ENCODE measurements around the gene ADO. TPM values are rescaled to one million over a fixed set of nuclear protein-coding genes. Genes with fewer than 3 reads are reported as not detected.

ADO gene
- total and polyA plus RNA-seq, 2 of the 13 experiments (the other 11 are each of a cell fraction or from before 2014, with no cell fraction given), result 8.9 to 15.9 TPM

DNA sequence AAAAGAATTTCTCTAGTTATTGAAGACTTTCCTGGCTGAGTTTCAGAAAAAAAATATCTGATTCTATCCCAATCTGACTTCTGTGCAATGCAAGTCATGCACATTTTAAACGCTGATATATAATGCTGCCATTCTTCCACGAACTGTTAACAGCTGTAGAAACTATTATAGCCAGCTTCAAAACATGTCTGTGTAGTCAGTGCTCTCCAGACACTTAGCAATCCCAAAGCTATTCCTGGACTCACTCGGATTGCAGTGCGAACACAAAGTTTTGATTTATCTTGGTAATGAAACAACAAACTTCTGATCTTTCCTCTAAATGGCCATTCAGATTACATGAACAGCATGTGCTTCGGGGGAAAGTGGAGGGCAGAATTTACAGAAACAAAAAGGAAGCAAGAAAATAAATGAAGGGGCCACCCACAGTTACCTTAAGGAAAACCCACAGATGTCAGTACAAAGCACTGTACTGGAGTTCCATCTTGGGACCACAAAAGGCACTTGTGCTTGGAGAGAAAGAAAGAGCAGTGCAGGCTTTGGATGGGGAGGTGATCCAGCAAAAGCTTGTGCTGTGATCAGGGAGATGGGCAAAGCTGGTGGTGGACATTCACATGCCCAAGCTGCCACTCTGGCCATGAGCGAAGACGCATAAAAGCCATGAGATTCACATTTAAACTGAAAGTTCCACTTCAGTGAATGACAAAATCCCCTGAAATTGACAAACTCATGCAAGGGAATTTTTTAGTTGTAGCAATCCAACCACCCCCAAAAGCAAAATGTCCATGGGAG, 32.1 kb upstream of the ADO start:
- no peaks in the 10 kb centered on the region for H4K20me1 ChIP-seq (ENCODE audit: insufficient read depth, low read length)
- 32% methylated on average over 7 of the region's 7 CpGs for WGBS (ENCODE audit: low lambda C conversion rate)
- no peaks in the 10 kb centered on the region for H3K36me3 ChIP-seq (replicated peaks in 1 of 2; ENCODE audit: control insufficient read depth in 1 of 2, insufficient read depth in 2 of 2, low read length in 2 of 2)
- no peak overlapping the region for H3K4me3 ChIP-seq (replicated peaks in 1 of 3; ENCODE audit: insufficient read depth in 1 of 3, low read depth in 2 of 3, low read length in 3 of 3)
- no peaks in the 10 kb centered on the region for H3K4me1 ChIP-seq (ENCODE audit: insufficient read depth, low read length)
- POLR2A ChIA-PET, result no interaction called here
- no peaks in the 10 kb centered on the region; a peak in 1 of 5 replicates for H3K27me3 ChIP-seq (ENCODE audit: control insufficient read depth in 1 of 2, insufficient read depth in 2 of 2, low read length in 2 of 2)
- no peak for FAIRE-seq
- intact Hi-C loops (cut with micrococcal nuclease; ENCODE audit: unreplicated experiment) (no loop called here), in situ Hi-C loops (cut with HindIII; ENCODE audit: extremely low pct_ligation_motif_present, low pct_unique_long_range_greater_than_20kb) (no loop called here)
- no peak overlapping the region for H3K9ac ChIP-seq (ENCODE audit: insufficient read depth, low read depth, low read length)
- CTCF ChIA-PET (ENCODE audit: low intra/inter-chr PET ratio, low total read pairs), result no interaction called here
- no peaks in the 10 kb centered on the region for H3K79me2 ChIP-seq (ENCODE audit: insufficient read depth, low read length)
- no peak overlapping the region for H3K27ac ChIP-seq (ENCODE audit: extremely low read length, insufficient read depth, low read length)
- ATAC-seq, result no peak
- no peak overlapping the region for H3K4me2 ChIP-seq (ENCODE audit: low read depth, low read length)
- H3K9me3 ChIP-seq (ENCODE audit: low read length), result no peaks in the 10 kb centered on the region
- DNase-seq (ENCODE audit: low spot score), result no peak
- BruUV-seq (replicated peaks), result no TSS peak
- H2AFZ ChIP-seq (ENCODE audit: low read length), result no peak overlapping the region
- TF ChIP-seq, protein P1, sequence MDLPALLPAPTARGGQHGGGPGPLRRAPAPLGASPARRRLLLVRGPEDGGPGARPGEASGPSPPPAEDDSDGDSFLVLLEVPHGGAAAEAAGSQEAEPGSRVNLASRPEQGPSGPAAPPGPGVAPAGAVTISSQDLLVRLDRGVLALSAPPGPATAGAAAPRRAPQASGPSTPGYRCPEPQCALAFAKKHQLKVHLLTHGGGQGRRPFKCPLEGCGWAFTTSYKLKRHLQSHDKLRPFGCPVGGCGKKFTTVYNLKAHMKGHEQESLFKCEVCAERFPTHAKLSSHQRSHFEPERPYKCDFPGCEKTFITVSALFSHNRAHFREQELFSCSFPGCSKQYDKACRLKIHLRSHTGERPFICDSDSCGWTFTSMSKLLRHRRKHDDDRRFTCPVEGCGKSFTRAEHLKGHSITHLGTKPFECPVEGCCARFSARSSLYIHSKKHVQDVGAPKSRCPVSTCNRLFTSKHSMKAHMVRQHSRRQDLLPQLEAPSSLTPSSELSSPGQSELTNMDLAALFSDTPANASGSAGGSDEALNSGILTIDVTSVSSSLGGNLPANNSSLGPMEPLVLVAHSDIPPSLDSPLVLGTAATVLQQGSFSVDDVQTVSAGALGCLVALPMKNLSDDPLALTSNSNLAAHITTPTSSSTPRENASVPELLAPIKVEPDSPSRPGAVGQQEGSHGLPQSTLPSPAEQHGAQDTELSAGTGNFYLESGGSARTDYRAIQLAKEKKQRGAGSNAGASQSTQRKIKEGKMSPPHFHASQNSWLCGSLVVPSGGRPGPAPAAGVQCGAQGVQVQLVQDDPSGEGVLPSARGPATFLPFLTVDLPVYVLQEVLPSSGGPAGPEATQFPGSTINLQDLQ (CRISPR knock-in tag; IDR thresholded peaks at IDR 0.05), result no peak
- TF ChIP-seq, protein P2, sequence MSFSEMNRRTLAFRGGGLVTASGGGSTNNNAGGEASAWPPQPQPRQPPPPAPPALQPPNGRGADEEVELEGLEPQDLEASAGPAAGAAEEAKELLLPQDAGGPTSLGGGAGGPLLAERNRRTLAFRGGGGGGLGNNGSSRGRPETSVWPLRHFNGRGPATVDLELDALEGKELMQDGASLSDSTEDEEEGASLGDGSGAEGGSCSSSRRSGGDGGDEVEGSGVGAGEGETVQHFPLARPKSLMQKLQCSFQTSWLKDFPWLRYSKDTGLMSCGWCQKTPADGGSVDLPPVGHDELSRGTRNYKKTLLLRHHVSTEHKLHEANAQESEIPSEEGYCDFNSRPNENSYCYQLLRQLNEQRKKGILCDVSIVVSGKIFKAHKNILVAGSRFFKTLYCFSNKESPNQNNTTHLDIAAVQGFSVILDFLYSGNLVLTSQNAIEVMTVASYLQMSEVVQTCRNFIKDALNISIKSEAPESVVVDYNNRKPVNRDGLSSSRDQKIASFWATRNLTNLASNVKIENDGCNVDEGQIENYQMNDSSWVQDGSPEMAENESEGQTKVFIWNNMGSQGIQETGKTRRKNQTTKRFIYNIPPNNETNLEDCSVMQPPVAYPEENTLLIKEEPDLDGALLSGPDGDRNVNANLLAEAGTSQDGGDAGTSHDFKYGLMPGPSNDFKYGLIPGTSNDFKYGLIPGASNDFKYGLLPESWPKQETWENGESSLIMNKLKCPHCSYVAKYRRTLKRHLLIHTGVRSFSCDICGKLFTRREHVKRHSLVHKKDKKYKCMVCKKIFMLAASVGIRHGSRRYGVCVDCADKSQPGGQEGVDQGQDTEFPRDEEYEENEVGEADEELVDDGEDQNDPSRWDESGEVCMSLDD (CRISPR knock-in tag; IDR thresholded peaks at IDR 0.05; ENCODE audit: borderline replicate concordance), result no peak
- TF ChIP-seq ZNF570 (CRISPR knock-in tag; IDR thresholded peaks at IDR 0.05; ENCODE audit: borderline replicate concordance) (no peak), ZNF674 (CRISPR knock-in tag; IDR thresholded peaks at IDR 0.05; ENCODE audit: low read depth) (no peak), RFX5 (IDR thresholded peaks at IDR 0.05; ENCODE audit: low read depth, low read length) (no peak), ZBTB43 (CRISPR knock-in tag; conservative IDR thresholded peaks at IDR 0.05) (no peak), ZNF235 (CRISPR knock-in tag; IDR thresholded peaks at IDR 0.05; ENCODE audit: borderline replicate concordance) (no peak)
- TF ChIP-seq, protein P3, sequence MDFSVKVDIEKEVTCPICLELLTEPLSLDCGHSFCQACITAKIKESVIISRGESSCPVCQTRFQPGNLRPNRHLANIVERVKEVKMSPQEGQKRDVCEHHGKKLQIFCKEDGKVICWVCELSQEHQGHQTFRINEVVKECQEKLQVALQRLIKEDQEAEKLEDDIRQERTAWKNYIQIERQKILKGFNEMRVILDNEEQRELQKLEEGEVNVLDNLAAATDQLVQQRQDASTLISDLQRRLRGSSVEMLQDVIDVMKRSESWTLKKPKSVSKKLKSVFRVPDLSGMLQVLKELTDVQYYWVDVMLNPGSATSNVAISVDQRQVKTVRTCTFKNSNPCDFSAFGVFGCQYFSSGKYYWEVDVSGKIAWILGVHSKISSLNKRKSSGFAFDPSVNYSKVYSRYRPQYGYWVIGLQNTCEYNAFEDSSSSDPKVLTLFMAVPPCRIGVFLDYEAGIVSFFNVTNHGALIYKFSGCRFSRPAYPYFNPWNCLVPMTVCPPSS (IDR thresholded peaks at IDR 0.05), result no peak
- TF ChIP-seq, protein P4, sequence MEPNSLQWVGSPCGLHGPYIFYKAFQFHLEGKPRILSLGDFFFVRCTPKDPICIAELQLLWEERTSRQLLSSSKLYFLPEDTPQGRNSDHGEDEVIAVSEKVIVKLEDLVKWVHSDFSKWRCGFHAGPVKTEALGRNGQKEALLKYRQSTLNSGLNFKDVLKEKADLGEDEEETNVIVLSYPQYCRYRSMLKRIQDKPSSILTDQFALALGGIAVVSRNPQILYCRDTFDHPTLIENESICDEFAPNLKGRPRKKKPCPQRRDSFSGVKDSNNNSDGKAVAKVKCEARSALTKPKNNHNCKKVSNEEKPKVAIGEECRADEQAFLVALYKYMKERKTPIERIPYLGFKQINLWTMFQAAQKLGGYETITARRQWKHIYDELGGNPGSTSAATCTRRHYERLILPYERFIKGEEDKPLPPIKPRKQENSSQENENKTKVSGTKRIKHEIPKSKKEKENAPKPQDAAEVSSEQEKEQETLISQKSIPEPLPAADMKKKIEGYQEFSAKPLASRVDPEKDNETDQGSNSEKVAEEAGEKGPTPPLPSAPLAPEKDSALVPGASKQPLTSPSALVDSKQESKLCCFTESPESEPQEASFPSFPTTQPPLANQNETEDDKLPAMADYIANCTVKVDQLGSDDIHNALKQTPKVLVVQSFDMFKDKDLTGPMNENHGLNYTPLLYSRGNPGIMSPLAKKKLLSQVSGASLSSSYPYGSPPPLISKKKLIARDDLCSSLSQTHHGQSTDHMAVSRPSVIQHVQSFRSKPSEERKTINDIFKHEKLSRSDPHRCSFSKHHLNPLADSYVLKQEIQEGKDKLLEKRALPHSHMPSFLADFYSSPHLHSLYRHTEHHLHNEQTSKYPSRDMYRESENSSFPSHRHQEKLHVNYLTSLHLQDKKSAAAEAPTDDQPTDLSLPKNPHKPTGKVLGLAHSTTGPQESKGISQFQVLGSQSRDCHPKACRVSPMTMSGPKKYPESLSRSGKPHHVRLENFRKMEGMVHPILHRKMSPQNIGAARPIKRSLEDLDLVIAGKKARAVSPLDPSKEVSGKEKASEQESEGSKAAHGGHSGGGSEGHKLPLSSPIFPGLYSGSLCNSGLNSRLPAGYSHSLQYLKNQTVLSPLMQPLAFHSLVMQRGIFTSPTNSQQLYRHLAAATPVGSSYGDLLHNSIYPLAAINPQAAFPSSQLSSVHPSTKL (CRISPR knock-in tag; IDR thresholded peaks at IDR 0.05), result no peak
